Fibroblast of mammary gland (primary cell): Measurements from ENCODE around the gene HSD17B13.
"Not testable (repeated sequence)": the region's sequence is repeated elsewhere in the genome, so short reads cannot be mapped to it uniquely, and the experiment has no call there.

Experiments
- DNase-seq: peaks from one replicate; pipeline ENCODE4 v3.0.0-alpha.2; 2010; ENCODE audit warnings: low read depth
- H3K4me3 ChIP-seq: 2 replicates; pipeline ENCODE4 v1.5.1; 2011; ENCODE audit warnings: low read depth, mild to moderate bottlenecking, low read length, moderate library complexity; ENCODE audit not compliant: control insufficient read depth
- TF ChIP-seq, protein P1 (sequence below): conservative IDR thresholded peaks from 2 replicates; pipeline ENCODE4 v1.5.1; 2011; ENCODE audit warnings: low read depth, low read length, inconsistent platforms; ENCODE audit not compliant: control insufficient read depth, insufficient read depth

The HSD17B13 gene

GRCh38 chr4:87306056-87306455, 16.6 kb downstream of the HSD17B13 start:
- TF ChIP-seq, protein P1, sequence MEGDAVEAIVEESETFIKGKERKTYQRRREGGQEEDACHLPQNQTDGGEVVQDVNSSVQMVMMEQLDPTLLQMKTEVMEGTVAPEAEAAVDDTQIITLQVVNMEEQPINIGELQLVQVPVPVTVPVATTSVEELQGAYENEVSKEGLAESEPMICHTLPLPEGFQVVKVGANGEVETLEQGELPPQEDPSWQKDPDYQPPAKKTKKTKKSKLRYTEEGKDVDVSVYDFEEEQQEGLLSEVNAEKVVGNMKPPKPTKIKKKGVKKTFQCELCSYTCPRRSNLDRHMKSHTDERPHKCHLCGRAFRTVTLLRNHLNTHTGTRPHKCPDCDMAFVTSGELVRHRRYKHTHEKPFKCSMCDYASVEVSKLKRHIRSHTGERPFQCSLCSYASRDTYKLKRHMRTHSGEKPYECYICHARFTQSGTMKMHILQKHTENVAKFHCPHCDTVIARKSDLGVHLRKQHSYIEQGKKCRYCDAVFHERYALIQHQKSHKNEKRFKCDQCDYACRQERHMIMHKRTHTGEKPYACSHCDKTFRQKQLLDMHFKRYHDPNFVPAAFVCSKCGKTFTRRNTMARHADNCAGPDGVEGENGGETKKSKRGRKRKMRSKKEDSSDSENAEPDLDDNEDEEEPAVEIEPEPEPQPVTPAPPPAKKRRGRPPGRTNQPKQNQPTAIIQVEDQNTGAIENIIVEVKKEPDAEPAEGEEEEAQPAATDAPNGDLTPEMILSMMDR = no peak
- no peak overlapping the region for H3K4me3 ChIP-seq
- DNase-seq = no peak

- H3K4me3 ChIP-seq = no peak overlapping the region
- no peak for DNase-seq
- TF ChIP-seq, protein P1 = no peak
Measured at GRCh38 chr4:87305562-87305961, 17.1 kb downstream of the HSD17B13 start.

GRCh38 chr4:87304745-87305432, 17.8 kb downstream of the HSD17B13 start:
- no peak for DNase-seq
- TF ChIP-seq, protein P1 = no peak
- H3K4me3 ChIP-seq = no peak overlapping the region

- TF ChIP-seq, protein P1 = no peak
- no peak for DNase-seq
- H3K4me3 ChIP-seq = no peak overlapping the region
Measured at GRCh38 chr4:87299898-87300297, 22.8 kb downstream of the HSD17B13 start.

GRCh38 chr4:87298362-87298761, 24.3 kb downstream of the HSD17B13 start:
- TF ChIP-seq, protein P1 = no peak
- no peak overlapping the region for H3K4me3 ChIP-seq
- DNase-seq = no peak

DNA sequence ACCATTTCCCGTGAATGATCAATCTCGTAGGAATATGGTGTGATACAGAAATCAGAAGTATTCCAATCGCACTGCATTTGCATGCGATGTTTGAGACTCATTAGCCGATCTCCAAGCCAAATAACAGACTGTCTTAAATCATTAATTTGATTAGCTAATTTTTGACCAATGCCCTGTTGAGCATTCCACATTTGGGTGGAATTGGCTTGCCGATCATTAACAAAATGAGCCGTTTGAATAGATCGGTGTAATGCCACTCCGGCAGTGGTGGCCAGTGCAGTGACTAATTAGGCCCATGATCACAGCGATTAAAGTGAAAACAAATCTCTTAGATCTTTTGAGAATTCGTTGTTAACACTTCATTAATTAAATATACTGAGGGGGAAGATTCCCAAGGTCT, 27.8 kb downstream of the HSD17B13 start:
- H3K4me3 ChIP-seq, DNase-seq: not testable (repeated sequence)

DNA sequence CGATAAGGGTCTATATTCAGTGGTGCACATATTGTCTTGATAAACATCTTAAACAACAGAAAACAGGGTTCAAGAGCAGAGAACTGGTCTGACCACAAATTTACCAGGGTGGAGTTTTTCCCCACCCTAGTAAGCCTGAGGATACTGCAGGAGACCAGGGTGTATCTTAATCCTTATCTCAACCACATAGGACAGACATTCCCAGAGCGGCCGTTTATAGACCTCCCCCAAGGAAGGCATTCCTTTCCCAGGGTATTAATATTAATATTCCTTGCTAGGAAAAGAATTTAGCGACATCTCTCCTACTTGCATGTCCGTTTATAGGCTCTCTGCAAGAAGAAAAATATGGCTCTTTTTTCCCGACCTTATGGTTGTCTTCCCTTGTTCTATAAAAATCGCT, 28.8 kb downstream of the HSD17B13 start:
- not testable (repeated sequence) for DNase-seq, H3K4me3 ChIP-seq

DNA sequence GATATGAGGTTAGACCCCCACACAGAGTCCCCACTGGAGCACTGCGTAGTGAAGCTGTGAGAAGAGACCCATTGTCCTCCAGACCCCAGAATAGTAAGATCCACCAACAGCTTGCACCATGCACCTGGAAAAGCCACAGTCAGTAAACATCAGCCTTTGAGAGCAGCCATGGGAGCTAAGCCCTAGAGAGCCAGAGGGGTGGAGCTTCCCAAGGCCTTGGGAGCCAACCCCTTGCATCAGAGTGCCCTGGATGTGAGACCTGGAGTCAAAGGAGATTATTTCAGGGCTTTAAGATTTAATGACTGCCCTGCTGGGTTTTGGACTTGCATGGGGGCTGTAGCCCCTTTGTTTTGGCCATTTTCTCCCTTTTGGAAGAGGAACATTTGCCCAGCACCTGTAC, 35.7 kb downstream of the HSD17B13 start:
- TF ChIP-seq, protein P1 = no peak
- no peak overlapping the region for H3K4me3 ChIP-seq
- no peak for DNase-seq

GRCh38 chr4:87284268-87284667, 38.4 kb downstream of the HSD17B13 start:
- not testable (repeated sequence) for H3K4me3 ChIP-seq, DNase-seq
